ENCODE measurements around the gene KIAA1755.

Gene KIAA1755

GRCh38 chr20:38162149-38162548 lies 98.4 kb downstream of the KIAA1755 start:
- Histone ChIP-seq H3K36me3 (no peaks in the 10 kb centered on the region), H3K9me3 (no peaks in the 10 kb centered on the region), H3K4me3 (ENCODE audit: low read depth, low read length) (no peak overlapping the region), H3K27me3 (no peaks in the 10 kb centered on the region), H3K4me1 (no peaks in the 10 kb centered on the region; the same call in 1 of the 2 replicates)
- TF ChIP-seq CTCF (IDR thresholded peaks at IDR 0.05; ENCODE audit: low read depth, low read length), result no peak
- no peak for DNase-seq

- H3K27me3 ChIP-seq, result no peaks in the 10 kb centered on the region
- H3K4me3 ChIP-seq (ENCODE audit: low read depth, low read length), result no peak overlapping the region
- no peak for TF ChIP-seq CTCF (IDR thresholded peaks at IDR 0.05; ENCODE audit: low read depth, low read length)
- no peaks in the 10 kb centered on the region for H3K9me3 ChIP-seq
- no peak for DNase-seq
- no peaks in the 10 kb centered on the region; the same call in 1 of the 2 replicates for H3K4me1 ChIP-seq
- H3K36me3 ChIP-seq, result no peaks in the 10 kb centered on the region
These were observed 99.1 kb downstream of the KIAA1755 start for GRCh38 chr20:38161412-38161774.

All from BE2C (cell line).